ENCODE measurements around the gene FAM168A.

The FAM168A gene

DNA sequence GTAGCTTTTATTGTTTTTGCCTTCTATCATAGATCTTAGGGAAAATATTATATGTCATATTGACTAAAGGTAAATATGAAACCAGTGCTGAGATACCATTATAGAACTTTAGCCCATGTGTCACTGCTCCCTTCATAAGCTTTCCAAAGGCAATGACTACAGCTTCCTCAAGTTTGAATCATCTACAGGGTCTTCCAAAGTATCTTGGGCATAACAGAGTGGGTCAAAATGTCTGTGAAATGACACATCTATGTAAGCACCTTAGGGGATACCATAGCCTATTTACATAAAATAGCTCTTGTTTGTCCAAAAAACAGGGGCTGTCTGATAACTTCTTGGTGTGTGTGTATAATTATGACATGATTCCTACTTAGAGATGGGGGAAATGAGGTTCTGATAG, 169.2 kb downstream of the FAM168A start:
- no peak for ATAC-seq

DNA sequence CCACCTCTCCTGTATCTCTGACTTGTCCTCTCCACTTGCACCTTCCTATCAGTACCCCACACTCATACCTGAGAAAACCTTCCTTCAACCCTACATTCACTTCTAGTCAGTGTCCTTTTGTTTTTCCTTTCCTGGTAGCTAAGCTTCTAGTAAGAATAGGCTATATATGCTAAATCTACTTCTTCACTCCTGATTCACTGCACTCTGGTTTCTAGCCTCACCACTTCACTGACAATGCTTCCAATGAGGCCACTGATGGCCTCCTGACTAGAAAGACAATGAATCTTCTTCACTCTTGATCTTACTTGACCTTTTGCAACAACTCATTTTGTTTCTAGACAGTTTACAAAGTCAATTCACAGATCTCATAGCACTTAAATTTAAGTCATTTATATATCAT, 169.7 kb downstream of the FAM168A start:
- ATAC-seq = no peak
- no peak for TF ChIP-seq GLIS3 (CRISPR knock-in tag; IDR thresholded peaks at IDR 0.05)
- TF ChIP-seq SNAI2 (CRISPR knock-in tag; IDR thresholded peaks at IDR 0.05) = no peak
- TF ChIP-seq ZFP30 (CRISPR knock-in tag; IDR thresholded peaks at IDR 0.05) = no peak
- TF ChIP-seq ZNF8 (CRISPR knock-in tag; IDR thresholded peaks at IDR 0.05) = no peak
- TF ChIP-seq, protein P1, sequence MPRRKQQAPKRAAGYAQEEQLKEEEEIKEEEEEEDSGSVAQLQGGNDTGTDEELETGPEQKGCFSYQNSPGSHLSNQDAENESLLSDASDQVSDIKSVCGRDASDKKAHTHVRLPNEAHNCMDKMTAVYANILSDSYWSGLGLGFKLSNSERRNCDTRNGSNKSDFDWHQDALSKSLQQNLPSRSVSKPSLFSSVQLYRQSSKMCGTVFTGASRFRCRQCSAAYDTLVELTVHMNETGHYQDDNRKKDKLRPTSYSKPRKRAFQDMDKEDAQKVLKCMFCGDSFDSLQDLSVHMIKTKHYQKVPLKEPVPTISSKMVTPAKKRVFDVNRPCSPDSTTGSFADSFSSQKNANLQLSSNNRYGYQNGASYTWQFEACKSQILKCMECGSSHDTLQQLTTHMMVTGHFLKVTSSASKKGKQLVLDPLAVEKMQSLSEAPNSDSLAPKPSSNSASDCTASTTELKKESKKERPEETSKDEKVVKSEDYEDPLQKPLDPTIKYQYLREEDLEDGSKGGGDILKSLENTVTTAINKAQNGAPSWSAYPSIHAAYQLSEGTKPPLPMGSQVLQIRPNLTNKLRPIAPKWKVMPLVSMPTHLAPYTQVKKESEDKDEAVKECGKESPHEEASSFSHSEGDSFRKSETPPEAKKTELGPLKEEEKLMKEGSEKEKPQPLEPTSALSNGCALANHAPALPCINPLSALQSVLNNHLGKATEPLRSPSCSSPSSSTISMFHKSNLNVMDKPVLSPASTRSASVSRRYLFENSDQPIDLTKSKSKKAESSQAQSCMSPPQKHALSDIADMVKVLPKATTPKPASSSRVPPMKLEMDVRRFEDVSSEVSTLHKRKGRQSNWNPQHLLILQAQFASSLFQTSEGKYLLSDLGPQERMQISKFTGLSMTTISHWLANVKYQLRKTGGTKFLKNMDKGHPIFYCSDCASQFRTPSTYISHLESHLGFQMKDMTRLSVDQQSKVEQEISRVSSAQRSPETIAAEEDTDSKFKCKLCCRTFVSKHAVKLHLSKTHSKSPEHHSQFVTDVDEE (CRISPR knock-in tag; IDR thresholded peaks at IDR 0.05) = no peak
- no peak for TF ChIP-seq RARB (CRISPR knock-in tag; IDR thresholded peaks at IDR 0.05)
- TF ChIP-seq ZNF70 (CRISPR knock-in tag; IDR thresholded peaks at IDR 0.05) = no peak
- TF ChIP-seq OSR1 (CRISPR knock-in tag; IDR thresholded peaks at IDR 0.05) = no peak
- TF ChIP-seq, protein P2, sequence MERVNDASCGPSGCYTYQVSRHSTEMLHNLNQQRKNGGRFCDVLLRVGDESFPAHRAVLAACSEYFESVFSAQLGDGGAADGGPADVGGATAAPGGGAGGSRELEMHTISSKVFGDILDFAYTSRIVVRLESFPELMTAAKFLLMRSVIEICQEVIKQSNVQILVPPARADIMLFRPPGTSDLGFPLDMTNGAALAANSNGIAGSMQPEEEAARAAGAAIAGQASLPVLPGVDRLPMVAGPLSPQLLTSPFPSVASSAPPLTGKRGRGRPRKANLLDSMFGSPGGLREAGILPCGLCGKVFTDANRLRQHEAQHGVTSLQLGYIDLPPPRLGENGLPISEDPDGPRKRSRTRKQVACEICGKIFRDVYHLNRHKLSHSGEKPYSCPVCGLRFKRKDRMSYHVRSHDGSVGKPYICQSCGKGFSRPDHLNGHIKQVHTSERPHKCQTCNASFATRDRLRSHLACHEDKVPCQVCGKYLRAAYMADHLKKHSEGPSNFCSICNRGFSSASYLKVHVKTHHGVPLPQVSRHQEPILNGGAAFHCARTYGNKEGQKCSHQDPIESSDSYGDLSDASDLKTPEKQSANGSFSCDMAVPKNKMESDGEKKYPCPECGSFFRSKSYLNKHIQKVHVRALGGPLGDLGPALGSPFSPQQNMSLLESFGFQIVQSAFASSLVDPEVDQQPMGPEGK (CRISPR knock-in tag; IDR thresholded peaks at IDR 0.05; ENCODE audit: borderline replicate concordance) = no peak
- TF ChIP-seq ZFP3 (CRISPR knock-in tag; IDR thresholded peaks at IDR 0.05) = no peak
- TF ChIP-seq ISL1 (CRISPR knock-in tag; IDR thresholded peaks at IDR 0.05) = no peak
- no peak for TF ChIP-seq CSDC2 (CRISPR knock-in tag; IDR thresholded peaks at IDR 0.05)
- TF ChIP-seq, protein P3, sequence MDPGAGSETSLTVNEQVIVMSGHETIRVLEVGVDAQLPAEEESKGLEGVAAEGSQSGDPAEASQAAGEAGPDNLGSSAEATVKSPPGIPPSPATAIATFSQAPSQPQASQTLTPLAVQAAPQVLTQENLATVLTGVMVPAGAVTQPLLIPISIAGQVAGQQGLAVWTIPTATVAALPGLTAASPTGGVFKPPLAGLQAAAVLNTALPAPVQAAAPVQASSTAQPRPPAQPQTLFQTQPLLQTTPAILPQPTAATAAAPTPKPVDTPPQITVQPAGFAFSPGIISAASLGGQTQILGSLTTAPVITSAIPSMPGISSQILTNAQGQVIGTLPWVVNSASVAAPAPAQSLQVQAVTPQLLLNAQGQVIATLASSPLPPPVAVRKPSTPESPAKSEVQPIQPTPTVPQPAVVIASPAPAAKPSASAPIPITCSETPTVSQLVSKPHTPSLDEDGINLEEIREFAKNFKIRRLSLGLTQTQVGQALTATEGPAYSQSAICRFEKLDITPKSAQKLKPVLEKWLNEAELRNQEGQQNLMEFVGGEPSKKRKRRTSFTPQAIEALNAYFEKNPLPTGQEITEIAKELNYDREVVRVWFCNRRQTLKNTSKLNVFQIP (CRISPR knock-in tag; IDR thresholded peaks at IDR 0.05; ENCODE audit: borderline replicate concordance, low read depth) = no peak

More for the DNA sequence above, 169.2 kb downstream of the FAM168A start:
- no peak for TF ChIP-seq BACH2 (CRISPR knock-in tag; IDR thresholded peaks at IDR 0.05; ENCODE audit: borderline replicate concordance)
- TF ChIP-seq ZNF70 (CRISPR knock-in tag; IDR thresholded peaks at IDR 0.05) = no peak
- TF ChIP-seq, protein P1 (CRISPR knock-in tag; IDR thresholded peaks at IDR 0.05) = no peak
- no peak for TF ChIP-seq ESRRG (CRISPR knock-in tag; IDR thresholded peaks at IDR 0.05)
- TF ChIP-seq SNAI2 (CRISPR knock-in tag; IDR thresholded peaks at IDR 0.05) = no peak
- TF ChIP-seq, protein P2 (CRISPR knock-in tag; IDR thresholded peaks at IDR 0.05; ENCODE audit: borderline replicate concordance) = no peak
- TF ChIP-seq CSDC2 (CRISPR knock-in tag; IDR thresholded peaks at IDR 0.05) = no peak
- TF ChIP-seq ZFP3 (CRISPR knock-in tag; IDR thresholded peaks at IDR 0.05) = no peak
- no peak for TF ChIP-seq ZFP30 (CRISPR knock-in tag; IDR thresholded peaks at IDR 0.05)
- no peak for TF ChIP-seq ARNTL (CRISPR knock-in tag; IDR thresholded peaks at IDR 0.05; ENCODE audit: borderline replicate concordance, low read depth)
- TF ChIP-seq ZNF8 (CRISPR knock-in tag; IDR thresholded peaks at IDR 0.05) = no peak
- no peak for TF ChIP-seq RARB (CRISPR knock-in tag; IDR thresholded peaks at IDR 0.05)
- TF ChIP-seq ZC3H10 (CRISPR knock-in tag; IDR thresholded peaks at IDR 0.05) = no peak
- TF ChIP-seq TCF4 (CRISPR knock-in tag; IDR thresholded peaks at IDR 0.05; ENCODE audit: borderline replicate concordance) = no peak
- no peak for TF ChIP-seq OSR1 (CRISPR knock-in tag; IDR thresholded peaks at IDR 0.05)
- no peak for TF ChIP-seq ISL1 (CRISPR knock-in tag; IDR thresholded peaks at IDR 0.05)
- TF ChIP-seq, protein P4, sequence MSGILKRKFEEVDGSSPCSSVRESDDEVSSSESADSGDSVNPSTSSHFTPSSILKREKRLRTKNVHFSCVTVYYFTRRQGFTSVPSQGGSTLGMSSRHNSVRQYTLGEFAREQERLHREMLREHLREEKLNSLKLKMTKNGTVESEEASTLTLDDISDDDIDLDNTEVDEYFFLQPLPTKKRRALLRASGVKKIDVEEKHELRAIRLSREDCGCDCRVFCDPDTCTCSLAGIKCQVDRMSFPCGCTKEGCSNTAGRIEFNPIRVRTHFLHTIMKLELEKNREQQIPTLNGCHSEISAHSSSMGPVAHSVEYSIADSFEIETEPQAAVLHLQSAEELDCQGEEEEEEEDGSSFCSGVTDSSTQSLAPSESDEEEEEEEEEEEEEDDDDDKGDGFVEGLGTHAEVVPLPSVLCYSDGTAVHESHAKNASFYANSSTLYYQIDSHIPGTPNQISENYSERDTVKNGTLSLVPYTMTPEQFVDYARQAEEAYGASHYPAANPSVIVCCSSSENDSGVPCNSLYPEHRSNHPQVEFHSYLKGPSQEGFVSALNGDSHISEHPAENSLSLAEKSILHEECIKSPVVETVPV (CRISPR knock-in tag; IDR thresholded peaks at IDR 0.05) = no peak
